ENCODE results near the gene OR51E1.

Gene OR51E1

DNA sequence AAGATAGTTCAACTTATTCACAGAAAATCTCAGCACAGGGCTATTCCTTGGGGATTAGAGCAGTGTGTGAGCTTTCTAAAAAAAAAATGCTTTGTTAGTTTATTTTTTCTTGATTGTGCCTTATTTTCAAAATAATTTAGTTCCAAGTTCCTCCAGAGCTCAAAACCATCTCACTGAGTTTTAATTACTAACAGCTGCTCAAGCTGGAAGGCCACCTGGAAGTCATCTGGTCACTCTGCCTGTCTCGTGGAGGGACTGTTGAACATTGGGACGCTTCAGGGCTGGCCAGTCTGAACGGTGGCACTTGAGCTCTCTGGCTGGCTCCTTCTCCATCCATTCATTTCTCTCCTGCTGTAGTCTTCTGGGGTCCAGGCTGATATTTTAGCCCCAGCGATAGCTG lies 4.0 kb downstream of the OR51E1 start:
- Histone ChIP-seq H3K27me3 (ENCODE audit: control insufficient read depth in 1 of 2, insufficient read depth in 2 of 2, low read length in 2 of 2) (peaks cover 0 to 5% of the 10 kb centered on the region in 2 donors), H3K9me3 (ENCODE audit: control insufficient read depth in 1 of 2, low read length in 2 of 2) (no peaks in the 10 kb centered on the region), H3K27ac (ENCODE audit: low read depth, low read length) (no peak overlapping the region), H3K4me3 (ENCODE audit: low read depth in 1 of 2, low read length in 2 of 2) (no peak overlapping the region), H3K9ac (ENCODE audit: low read depth in 1 of 2, low read length in 2 of 2) (no peak overlapping the region), H3K4me1 (ENCODE audit: control insufficient read depth in 1 of 2, insufficient read depth in 2 of 2, low read length in 2 of 2) (no peaks in the 10 kb centered on the region), H3K36me3 (ENCODE audit: control insufficient read depth in 1 of 2, insufficient read depth in 2 of 2, low read length in 2 of 2) (no peaks in the 10 kb centered on the region)

DNA sequence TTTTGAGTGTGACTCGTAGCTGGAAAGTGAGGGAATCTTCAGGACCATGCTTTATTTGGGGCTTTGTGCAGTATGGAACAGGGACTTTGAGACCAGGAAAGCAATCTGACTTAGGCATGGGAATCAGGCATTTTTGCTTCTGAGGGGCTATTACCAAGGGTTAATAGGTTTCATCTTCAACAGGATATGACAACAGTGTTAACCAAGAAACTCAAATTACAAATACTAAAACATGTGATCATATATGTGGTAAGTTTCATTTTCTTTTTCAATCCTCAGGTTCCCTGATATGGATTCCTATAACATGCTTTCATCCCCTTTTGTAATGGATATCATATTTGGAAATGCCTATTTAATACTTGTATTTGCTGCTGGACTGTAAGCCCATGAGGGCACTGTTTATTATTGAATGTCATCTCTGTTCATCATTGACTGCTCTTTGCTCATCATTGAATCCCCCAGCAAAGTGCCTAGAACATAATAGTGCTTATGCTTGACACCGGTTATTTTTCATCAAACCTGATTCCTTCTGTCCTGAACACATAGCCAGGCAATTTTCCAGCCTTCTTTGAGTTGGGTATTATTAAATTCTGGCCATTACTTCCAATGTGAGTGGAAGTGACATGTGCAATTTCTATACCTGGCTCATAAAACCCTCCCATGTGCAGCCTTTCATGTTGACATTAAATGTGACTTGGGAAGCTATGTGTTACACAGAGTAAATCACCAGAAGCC lies 11.0 kb downstream of the OR51E1 start:
- no peaks in the 10 kb centered on the region for H3K27me3 ChIP-seq (ENCODE audit: control insufficient read depth in 1 of 2, insufficient read depth in 2 of 2, low read length in 2 of 2)
- H3K36me3 ChIP-seq (ENCODE audit: control insufficient read depth in 1 of 2, insufficient read depth in 2 of 2, low read length in 2 of 2): no peaks in the 10 kb centered on the region
- no peak overlapping the region for H3K4me3 ChIP-seq (ENCODE audit: low read depth in 1 of 2, low read length in 2 of 2)
- no peaks in the 10 kb centered on the region for H3K9me3 ChIP-seq (ENCODE audit: control insufficient read depth in 1 of 2, low read length in 2 of 2)
- H3K27ac ChIP-seq (ENCODE audit: low read depth, low read length): no peak overlapping the region
- H3K4me1 ChIP-seq (ENCODE audit: control insufficient read depth in 1 of 2, insufficient read depth in 2 of 2, low read length in 2 of 2): no peaks in the 10 kb centered on the region
- H3K9ac ChIP-seq (ENCODE audit: low read depth in 1 of 2, low read length in 2 of 2): no peak overlapping the region

DNA sequence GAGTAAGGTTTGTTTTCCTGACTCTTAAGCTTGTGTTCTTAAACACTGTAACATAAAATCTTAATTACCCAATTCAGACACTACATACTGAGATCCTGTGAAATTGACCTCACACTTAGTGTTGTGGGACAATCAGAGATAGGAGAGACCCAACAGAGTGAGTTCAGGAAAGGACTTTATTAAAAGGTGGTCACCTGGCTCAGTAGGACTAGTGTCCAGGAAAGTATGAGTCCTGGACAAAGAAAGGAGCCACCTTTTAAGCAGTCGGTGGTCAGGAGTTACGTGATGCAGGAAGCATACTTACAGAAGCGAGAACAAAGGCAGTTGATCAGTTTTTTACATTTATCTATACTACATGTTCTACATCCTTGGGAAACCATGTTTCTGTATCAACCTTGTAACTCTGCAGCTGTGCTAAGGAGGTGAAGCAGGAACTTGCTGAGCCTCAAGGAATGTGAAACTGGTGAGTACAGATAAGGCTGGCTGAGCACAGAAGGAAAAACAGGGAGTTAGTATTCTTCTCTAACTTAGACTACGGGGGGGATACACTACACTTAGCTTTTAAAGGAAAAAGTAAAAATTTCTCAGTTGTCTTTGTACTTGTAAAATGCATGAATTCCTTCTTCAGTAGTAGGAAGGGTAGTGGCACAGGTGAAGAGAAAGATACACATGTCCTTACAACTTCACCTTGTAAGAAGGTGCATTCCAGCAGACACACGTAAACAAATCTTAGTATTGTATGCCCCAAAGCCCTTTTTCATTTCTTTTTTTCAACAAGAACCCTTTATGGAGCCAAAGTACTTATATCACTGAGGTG lies 15.1 kb downstream of the OR51E1 start:
- no peak overlapping the region for H3K9ac ChIP-seq (ENCODE audit: low read depth in 1 of 2, low read length in 2 of 2)
- H3K4me3 ChIP-seq (ENCODE audit: low read depth in 1 of 2, low read length in 2 of 2): no peak overlapping the region
- no peaks in the 10 kb centered on the region for H3K36me3 ChIP-seq (ENCODE audit: control insufficient read depth in 1 of 2, insufficient read depth in 2 of 2, low read length in 2 of 2)
- H3K27ac ChIP-seq (ENCODE audit: low read depth, low read length): no peak overlapping the region
- no peaks in the 10 kb centered on the region for H3K4me1 ChIP-seq (ENCODE audit: control insufficient read depth in 1 of 2, insufficient read depth in 2 of 2, low read length in 2 of 2)
- H3K9me3 ChIP-seq (ENCODE audit: control insufficient read depth in 1 of 2, low read length in 2 of 2): no peaks in the 10 kb centered on the region
- H3K27me3 ChIP-seq (ENCODE audit: control insufficient read depth in 1 of 2, insufficient read depth in 2 of 2, low read length in 2 of 2): peaks cover 0 to 4% of the 10 kb centered on the region in 2 donors

DNA sequence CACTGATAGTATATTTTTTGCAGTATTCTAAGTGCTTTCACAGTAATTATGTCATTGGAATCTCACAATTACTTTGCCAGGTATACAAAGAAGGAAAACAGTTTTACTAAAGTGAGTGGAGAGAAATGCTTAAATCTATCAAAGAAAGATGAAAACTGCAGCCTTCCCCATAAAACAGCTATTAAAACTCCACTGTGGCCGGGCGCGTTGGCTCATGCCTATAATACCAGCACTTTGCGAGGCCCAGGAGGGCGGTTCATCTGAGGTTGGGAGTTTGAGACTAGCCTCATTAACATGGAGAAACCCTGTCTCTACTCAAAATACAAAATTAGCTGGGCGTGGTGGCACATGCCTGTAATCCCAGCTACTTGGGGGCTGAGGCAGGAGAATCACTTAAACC lies 19.1 kb downstream of the OR51E1 start:
- Histone ChIP-seq H3K9ac (ENCODE audit: low read depth in 1 of 2, low read length in 2 of 2) (no peak overlapping the region), H3K27me3 (ENCODE audit: control insufficient read depth in 1 of 2, insufficient read depth in 2 of 2, low read length in 2 of 2) (peaks cover 0 to 4% of the 10 kb centered on the region in 2 donors), H3K9me3 (ENCODE audit: control insufficient read depth in 1 of 2, low read length in 2 of 2) (no peaks in the 10 kb centered on the region), H3K36me3 (ENCODE audit: control insufficient read depth in 1 of 2, insufficient read depth in 2 of 2, low read length in 2 of 2) (no peaks in the 10 kb centered on the region), H3K4me3 (ENCODE audit: low read depth in 1 of 2, low read length in 2 of 2) (no peak overlapping the region), H3K4me1 (ENCODE audit: control insufficient read depth in 1 of 2, insufficient read depth in 2 of 2, low read length in 2 of 2) (no peaks in the 10 kb centered on the region), H3K27ac (ENCODE audit: low read depth, low read length) (no peak overlapping the region)

GRCh38 chr11:4664183-4664582 lies 20.4 kb downstream of the OR51E1 start:
- Histone ChIP-seq H3K36me3 (ENCODE audit: control insufficient read depth in 1 of 2, insufficient read depth in 2 of 2, low read length in 2 of 2) (no peaks in the 10 kb centered on the region), H3K9me3 (ENCODE audit: control insufficient read depth in 1 of 2, low read length in 2 of 2) (no peaks in the 10 kb centered on the region), H3K27me3 (ENCODE audit: control insufficient read depth in 1 of 2, insufficient read depth in 2 of 2, low read length in 2 of 2) (peaks cover 0 to 4% of the 10 kb centered on the region in 2 donors), H3K4me1 (ENCODE audit: control insufficient read depth in 1 of 2, insufficient read depth in 2 of 2, low read length in 2 of 2) (no peaks in the 10 kb centered on the region), H3K9ac (ENCODE audit: low read depth in 1 of 2, low read length in 2 of 2) (no peak overlapping the region), H3K4me3 (ENCODE audit: low read depth in 1 of 2, low read length in 2 of 2) (no peak overlapping the region), H3K27ac (ENCODE audit: low read depth, low read length) (no peak overlapping the region)

DNA sequence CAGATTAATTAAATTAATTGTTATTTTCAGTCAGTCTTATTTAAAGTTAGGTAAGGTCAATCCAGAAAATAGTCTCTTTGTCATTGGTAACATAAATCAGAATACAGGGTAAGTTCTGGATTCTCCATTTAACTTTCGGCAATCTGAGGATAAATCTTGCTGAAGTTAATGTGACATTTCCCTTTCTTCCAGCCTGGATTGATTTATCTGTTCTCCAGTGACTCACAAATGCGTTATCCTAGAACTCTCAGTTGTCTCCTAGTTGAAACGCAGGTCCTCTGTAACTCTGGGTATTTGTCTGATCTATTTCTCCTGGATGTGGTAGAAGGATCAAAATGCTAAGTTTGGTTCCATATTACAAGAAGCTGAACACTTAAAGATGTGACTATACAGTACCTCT lies 21.0 kb downstream of the OR51E1 start:
- Histone ChIP-seq H3K9me3 (ENCODE audit: control insufficient read depth in 1 of 2, low read length in 2 of 2) (no peaks in the 10 kb centered on the region), H3K4me1 (ENCODE audit: control insufficient read depth in 1 of 2, insufficient read depth in 2 of 2, low read length in 2 of 2) (no peaks in the 10 kb centered on the region), H3K36me3 (ENCODE audit: control insufficient read depth in 1 of 2, insufficient read depth in 2 of 2, low read length in 2 of 2) (no peaks in the 10 kb centered on the region), H3K27ac (ENCODE audit: low read depth, low read length) (no peak overlapping the region), H3K4me3 (ENCODE audit: low read depth in 1 of 2, low read length in 2 of 2) (no peak overlapping the region), H3K9ac (ENCODE audit: low read depth in 1 of 2, low read length in 2 of 2) (no peak overlapping the region), H3K27me3 (ENCODE audit: control insufficient read depth in 1 of 2, insufficient read depth in 2 of 2, low read length in 2 of 2) (peaks cover 0 to 4% of the 10 kb centered on the region in 2 donors)

- peaks cover 0 to 4% of the 10 kb centered on the region in 2 donors for H3K27me3 ChIP-seq (ENCODE audit: control insufficient read depth in 1 of 2, insufficient read depth in 2 of 2, low read length in 2 of 2)
- H3K36me3 ChIP-seq (ENCODE audit: control insufficient read depth in 1 of 2, insufficient read depth in 2 of 2, low read length in 2 of 2): no peaks in the 10 kb centered on the region
- no peak overlapping the region for H3K9ac ChIP-seq (ENCODE audit: low read depth in 1 of 2, low read length in 2 of 2)
- no peak overlapping the region for H3K4me3 ChIP-seq (ENCODE audit: low read depth in 1 of 2, low read length in 2 of 2)
- no peak overlapping the region for H3K27ac ChIP-seq (ENCODE audit: low read depth, low read length)
- H3K4me1 ChIP-seq (ENCODE audit: control insufficient read depth in 1 of 2, insufficient read depth in 2 of 2, low read length in 2 of 2): no peaks in the 10 kb centered on the region
- H3K9me3 ChIP-seq (ENCODE audit: control insufficient read depth in 1 of 2, low read length in 2 of 2): no peaks in the 10 kb centered on the region
Measured at GRCh38 chr11:4665424-4665823, 21.6 kb downstream of the OR51E1 start.

DNA sequence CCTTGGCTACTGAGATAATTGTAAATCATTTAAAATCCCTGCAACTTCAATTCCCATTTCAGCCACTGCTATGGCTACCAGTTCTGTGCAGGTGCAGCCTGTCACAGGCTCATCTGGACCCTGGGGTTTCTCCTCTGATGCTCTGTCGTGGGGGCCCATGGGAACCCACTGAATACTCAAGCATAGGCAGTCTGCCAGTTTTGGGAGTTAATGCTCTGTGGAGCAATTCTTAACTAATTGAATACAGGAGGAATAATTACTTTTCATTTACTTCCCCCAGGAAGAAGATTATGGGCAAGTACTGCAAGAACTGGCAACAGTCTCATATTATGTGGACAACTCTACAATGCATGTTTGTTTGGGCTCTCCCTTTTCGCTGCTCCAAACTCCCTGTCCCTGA lies 28.0 kb downstream of the OR51E1 start:
- H3K4me1 ChIP-seq (ENCODE audit: control insufficient read depth in 1 of 2, insufficient read depth in 2 of 2, low read length in 2 of 2): no peaks in the 10 kb centered on the region
- H3K27ac ChIP-seq (ENCODE audit: low read depth, low read length): no peak overlapping the region
- H3K9me3 ChIP-seq (ENCODE audit: control insufficient read depth in 1 of 2, low read length in 2 of 2): no peaks in the 10 kb centered on the region
- no peaks in the 10 kb centered on the region for H3K36me3 ChIP-seq (ENCODE audit: control insufficient read depth in 1 of 2, insufficient read depth in 2 of 2, low read length in 2 of 2)
- H3K9ac ChIP-seq (ENCODE audit: low read depth in 1 of 2, low read length in 2 of 2): no peak overlapping the region
- no peak overlapping the region for H3K4me3 ChIP-seq (ENCODE audit: low read depth in 1 of 2, low read length in 2 of 2)
- H3K27me3 ChIP-seq (ENCODE audit: control insufficient read depth in 1 of 2, insufficient read depth in 2 of 2, low read length in 2 of 2): peaks cover 0 to 3% of the 10 kb centered on the region in 2 donors

GRCh38 chr11:4672470-4672869 lies 28.7 kb downstream of the OR51E1 start:
- Histone ChIP-seq H3K4me1 (ENCODE audit: control insufficient read depth in 1 of 2, insufficient read depth in 2 of 2, low read length in 2 of 2) (no peaks in the 10 kb centered on the region), H3K9me3 (ENCODE audit: control insufficient read depth in 1 of 2, low read length in 2 of 2) (no peaks in the 10 kb centered on the region), H3K9ac (ENCODE audit: low read depth in 1 of 2, low read length in 2 of 2) (no peak overlapping the region), H3K36me3 (ENCODE audit: control insufficient read depth in 1 of 2, insufficient read depth in 2 of 2, low read length in 2 of 2) (no peaks in the 10 kb centered on the region), H3K27me3 (ENCODE audit: control insufficient read depth in 1 of 2, insufficient read depth in 2 of 2, low read length in 2 of 2) (peaks cover 0 to 3% of the 10 kb centered on the region in 2 donors), H3K27ac (ENCODE audit: low read depth, low read length) (no peak overlapping the region), H3K4me3 (ENCODE audit: low read depth in 1 of 2, low read length in 2 of 2) (no peak overlapping the region)

- Histone ChIP-seq H3K4me1 (ENCODE audit: control insufficient read depth in 1 of 2, insufficient read depth in 2 of 2, low read length in 2 of 2) (no peaks in the 10 kb centered on the region), H3K4me3 (ENCODE audit: low read depth in 1 of 2, low read length in 2 of 2) (no peak overlapping the region)
Measured at GRCh38 chr11:4673781-4674180, 30.0 kb downstream of the OR51E1 start.

More at GRCh38 chr11:4673781-4674180, 30.0 kb downstream of the OR51E1 start:
- H3K9me3 ChIP-seq (ENCODE audit: control insufficient read depth in 1 of 2, low read length in 2 of 2): no peaks in the 10 kb centered on the region
- H3K36me3 ChIP-seq (ENCODE audit: control insufficient read depth in 1 of 2, insufficient read depth in 2 of 2, low read length in 2 of 2): no peaks in the 10 kb centered on the region
- no peak overlapping the region for H3K9ac ChIP-seq (ENCODE audit: low read depth in 1 of 2, low read length in 2 of 2)
- H3K27me3 ChIP-seq (ENCODE audit: control insufficient read depth in 1 of 2, insufficient read depth in 2 of 2, low read length in 2 of 2): peaks cover 0 to 3% of the 10 kb centered on the region in 2 donors
- no peak overlapping the region for H3K27ac ChIP-seq (ENCODE audit: low read depth, low read length)
